22Rv1 (cell line): Measurements from ENCODE around the gene DTYMK.

ENCODE experiments used
- H3K27ac ChIP-seq: fragments of 450-650 bp; 2 replicates; pipeline ENCODE4 v1.5.1; 2017
- CTCF ChIP-seq: fragments of 450-650 bp; IDR thresholded peaks from 2 replicates; pipeline ENCODE4 v1.5.1; 2017; ENCODE audit warnings: mild to moderate bottlenecking
- ZFX ChIP-seq: fragments of 450-650 bp; IDR thresholded peaks from 2 replicates; pipeline ENCODE4 v1.6.1; 2017; ENCODE audit warnings: antibody characterized with exemption, borderline replicate concordance

The DTYMK gene

GRCh38 chr2:241645915-241646645 is 40.5 kb downstream of the DTYMK start:
- TF ChIP-seq CTCF (no peak), ZFX (no peak)
- no peak overlapping the region for H3K27ac ChIP-seq

- H3K27ac ChIP-seq, result no peak overlapping the region
- TF ChIP-seq ZFX, result no peak
- TF ChIP-seq CTCF, result no peak
Observed at GRCh38 chr2:241645056-241645914, 41.3 kb downstream of the DTYMK start.

GRCh38 chr2:241641631-241642030 is 45.0 kb downstream of the DTYMK start:
- TF ChIP-seq ZFX (no peak), CTCF (no peak)
- no peak overlapping the region for H3K27ac ChIP-seq

GRCh38 chr2:241640165-241640795 is 46.3 kb downstream of the DTYMK start:
- H3K27ac ChIP-seq, result no peak overlapping the region
- TF ChIP-seq ZFX (no peak), CTCF (no peak)

GRCh38 chr2:241639385-241639784 is 47.2 kb downstream of the DTYMK start:
- TF ChIP-seq ZFX, result no peak
- TF ChIP-seq CTCF, result no peak
- H3K27ac ChIP-seq, result no peak overlapping the region

- H3K27ac ChIP-seq, result no peak overlapping the region
- TF ChIP-seq CTCF (no peak), ZFX (no peak)
Observed at GRCh38 chr2:241638940-241639339, 47.7 kb downstream of the DTYMK start.
